ENCODE data around the gene ZNF337.

DNA sequence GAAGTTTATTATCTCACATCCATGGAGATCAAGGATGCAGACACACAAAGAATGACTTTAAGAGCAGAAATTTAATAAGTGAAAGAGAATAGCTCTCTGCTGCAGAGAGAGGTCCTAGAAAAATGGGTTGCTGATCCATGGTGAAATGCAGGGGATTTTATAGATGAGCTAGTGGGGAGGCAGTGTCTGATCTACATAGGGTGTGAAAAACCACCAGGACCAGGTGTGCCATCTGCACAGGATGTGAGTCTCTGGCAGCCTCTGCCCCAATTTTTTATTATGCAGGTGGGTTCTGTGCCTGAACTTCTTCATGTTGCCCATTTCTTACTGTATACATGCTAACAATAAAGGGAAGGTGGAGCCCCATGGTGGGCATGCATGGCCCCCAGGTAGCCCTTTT lies 52.9 kb downstream of the ZNF337 start:
- TF ChIP-seq, protein P1, sequence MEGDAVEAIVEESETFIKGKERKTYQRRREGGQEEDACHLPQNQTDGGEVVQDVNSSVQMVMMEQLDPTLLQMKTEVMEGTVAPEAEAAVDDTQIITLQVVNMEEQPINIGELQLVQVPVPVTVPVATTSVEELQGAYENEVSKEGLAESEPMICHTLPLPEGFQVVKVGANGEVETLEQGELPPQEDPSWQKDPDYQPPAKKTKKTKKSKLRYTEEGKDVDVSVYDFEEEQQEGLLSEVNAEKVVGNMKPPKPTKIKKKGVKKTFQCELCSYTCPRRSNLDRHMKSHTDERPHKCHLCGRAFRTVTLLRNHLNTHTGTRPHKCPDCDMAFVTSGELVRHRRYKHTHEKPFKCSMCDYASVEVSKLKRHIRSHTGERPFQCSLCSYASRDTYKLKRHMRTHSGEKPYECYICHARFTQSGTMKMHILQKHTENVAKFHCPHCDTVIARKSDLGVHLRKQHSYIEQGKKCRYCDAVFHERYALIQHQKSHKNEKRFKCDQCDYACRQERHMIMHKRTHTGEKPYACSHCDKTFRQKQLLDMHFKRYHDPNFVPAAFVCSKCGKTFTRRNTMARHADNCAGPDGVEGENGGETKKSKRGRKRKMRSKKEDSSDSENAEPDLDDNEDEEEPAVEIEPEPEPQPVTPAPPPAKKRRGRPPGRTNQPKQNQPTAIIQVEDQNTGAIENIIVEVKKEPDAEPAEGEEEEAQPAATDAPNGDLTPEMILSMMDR (IDR thresholded peaks at IDR 0.05), result no peak
- no peak for TF ChIP-seq EZH2 (IDR thresholded peaks at IDR 0.05; ENCODE audit: borderline replicate concordance, insufficient read depth, low read depth, low read length, poor library complexity, severe bottlenecking)
